K562 (cell line): ENCODE results near the gene DVL2. TPM values are rescaled to one million over a fixed set of nuclear protein-coding genes. Genes with fewer than 3 reads are reported as not detected.

Experiments used
- ATAC-seq: fragments of 200-7000 bp; cut with Tn5 transposase; 3 replicates; pipeline ENCODE4 v1.9.1; 2020; ENCODE audit warnings: moderate library complexity
- BruUV-seq: library from RNA; stranded (reverse); fragments of 400-500 nt; replicated peaks from 2 replicates; lab custom pipeline; 2021; lab: Mats Ljungman, UMichigan
- CTCF ChIA-PET: fragments of 300-600 bp; formaldehyde crosslinking; extraction: SDS; loops from one replicate; lab custom pipeline; 2021; ENCODE audit warnings: low intra/inter-chr PET ratio; lab: Yijun Ruan, JAX
- POLR2A ChIA-PET: fragments of 300-600, 350-650 bp; sonication (Branson Sonifier 250); formaldehyde crosslinking; extraction: SDS; loops from one replicate; lab custom pipeline; 2021; ENCODE audit warnings: antibody characterized with exemption, inconsistent platforms; lab: Yijun Ruan, JAX
- DNase-seq, 4 experiments: peaks; one replicate each; pipeline versions ENCODE4 v3.0.0 to v3.0.0-alpha.2; 2011 to 2018; ENCODE audit warnings: low spot score in 3 of 4, mixed read lengths in 3 of 4; ENCODE audit errors: extremely low read depth in 1 of 4
- FAIRE-seq: peaks from 2 replicates; lab custom pipeline; 2011; peaks lifted over from hg19 to GRCh38; lab: Jason Lieb, UNC
- H2AFZ ChIP-seq: 2 replicates; pipeline ENCODE4 v1.6.0; 2011; ENCODE audit warnings: low read depth, low read length, control low read depth, inconsistent platforms
- H3K27ac ChIP-seq: fragments of 200-600 bp; 3 replicates; pipeline ENCODE4 v1.8.0; 2011; ENCODE audit warnings: low read depth, mild to moderate bottlenecking, control low read depth, inconsistent platforms, low read length, moderate library complexity, mixed read lengths; ENCODE audit errors: extremely low read depth
- H3K27me3 ChIP-seq, 2 experiments: fragments of 300-600 bp in 1 of 2; 2 replicates in 1 of 2; 3 replicates in 1 of 2; pipeline versions ENCODE4 v1.6.0 to v1.8.0; 2011; ENCODE audit warnings: inconsistent platforms in 2 of 2, low read length in 2 of 2, mild to moderate bottlenecking in 1 of 2, mixed read lengths in 1 of 2, moderate library complexity in 1 of 2; ENCODE audit not compliant: control insufficient read depth in 2 of 2, insufficient read depth in 2 of 2
- H3K36me3 ChIP-seq: fragments of 300-600 bp; 3 replicates; pipeline ENCODE4 v1.8.0; 2011; ENCODE audit warnings: mild to moderate bottlenecking, low read length, inconsistent platforms; ENCODE audit not compliant: control insufficient read depth, insufficient read depth
- H3K4me1 ChIP-seq, 2 experiments: fragments of 200-600 bp in 1 of 2; replicated peaks in 1 of 2; 2 replicates in 1 of 2; 3 replicates in 1 of 2; pipeline versions ENCODE4 v1.5.1 to v1.8.0; 2011; ENCODE audit warnings: inconsistent platforms in 2 of 2, low read length in 2 of 2, mild to moderate bottlenecking in 1 of 2, mixed read lengths in 1 of 2, moderate library complexity in 1 of 2; ENCODE audit not compliant: control insufficient read depth in 2 of 2, insufficient read depth in 2 of 2
- H3K4me2 ChIP-seq: 2 replicates; pipeline ENCODE4 v1.6.1; 2011; ENCODE audit warnings: low read length, control low read depth, inconsistent platforms, mixed read lengths; ENCODE audit not compliant: insufficient read depth
- H3K4me3 ChIP-seq: fragments of 200-600 bp; sonication (generic), shearing (Covaris generic); 2 replicates; pipeline ENCODE4 v1.5.1; 2016; ENCODE audit warnings: control low read depth, inconsistent platforms
- H3K79me2 ChIP-seq: fragments of 200-600 bp; 3 replicates; pipeline ENCODE4 v1.8.0; 2011; ENCODE audit warnings: low read length, inconsistent platforms; ENCODE audit not compliant: control insufficient read depth, insufficient read depth
- H3K9ac ChIP-seq, 2 experiments: 2 replicates each; pipeline versions ENCODE4 v1.6.0 to v1.6.1; 2011; ENCODE audit warnings: low read depth in 2 of 2, low read length in 2 of 2, control low read depth in 1 of 2, inconsistent platforms in 1 of 2, mild to moderate bottlenecking in 1 of 2, mixed read lengths in 1 of 2; ENCODE audit not compliant: insufficient read depth in 1 of 2
- H3K9me1 ChIP-seq: one replicate; pipeline ENCODE4 v1.6.0; 2011; ENCODE audit warnings: inconsistent platforms, mild to moderate bottlenecking, low read length, moderate library complexity; ENCODE audit not compliant: control insufficient read depth, insufficient read depth
- H3K9me3 ChIP-seq: replicated peaks from 2 replicates; pipeline ENCODE4 v1.5.1; 2011; ENCODE audit warnings: low read depth, low read length, inconsistent platforms; ENCODE audit not compliant: control insufficient read depth, insufficient read depth
- H4K20me1 ChIP-seq: replicated peaks from 2 replicates; pipeline ENCODE4 v1.6.1; 2011; ENCODE audit warnings: low read length, inconsistent platforms, mixed read lengths; ENCODE audit not compliant: control insufficient read depth, insufficient read depth
- EP300 ChIP-seq: IDR thresholded peaks from 2 replicates; pipeline ENCODE4 v1.6.1; 2012; ENCODE audit warnings: low read length, improper control_type of control experiment
- KLF13 ChIP-seq: fragments of 450-650 bp; IDR thresholded peaks from 2 replicates; pipeline ENCODE4 v1.6.1; 2016; ENCODE audit warnings: missing genetic modification characterization, low read depth, mild to moderate bottlenecking, missing compliant biosample characterization, moderate library complexity, borderline replicate concordance
- MCM2 ChIP-seq: fragments of 450-650 bp; IDR thresholded peaks from 2 replicates; pipeline ENCODE4 v1.6.1; 2017; ENCODE audit warnings: low read depth, mild to moderate bottlenecking
- MLLT1 ChIP-seq, 2 experiments: fragments of 450-650 bp; IDR thresholded peaks; 2 replicates each; pipeline ENCODE4 v1.6.1; 2016
- POLR2H ChIP-seq: IDR thresholded peaks from 2 replicates; pipeline ENCODE4 v1.6.1; 2016; ENCODE audit warnings: missing genetic modification characterization, low read depth, mild to moderate bottlenecking, control low read depth, missing compliant biosample characterization, moderate library complexity
- RAD51 ChIP-seq: fragments of 450-650 bp; IDR thresholded peaks from 2 replicates; pipeline ENCODE4 v1.7.1; 2016; ENCODE audit warnings: low read depth, mild to moderate bottlenecking, borderline replicate concordance
- RBBP5 ChIP-seq: fragments of 200-600 bp; sonication (generic); IDR thresholded peaks from 2 replicates; pipeline ENCODE4 v1.6.1; 2012; ENCODE audit warnings: borderline replicate concordance, mild to moderate bottlenecking, low read length, control low read depth, inconsistent platforms; ENCODE audit not compliant: insufficient read depth, poor library complexity, severe bottlenecking
- RBM14 ChIP-seq: fragments of 200-400 bp; formaldehyde crosslinking; IDR thresholded peaks from 2 replicates; pipeline ENCODE4 v1.6.1; 2018; ENCODE audit warnings: low read depth, mild to moderate bottlenecking, low read length, moderate library complexity, borderline replicate concordance; ENCODE audit not compliant: insufficient read depth
- SMAD2 ChIP-seq: fragments of 150-350 bp; IDR thresholded peaks from 2 replicates; pipeline ENCODE4 v1.6.1; 2014; ENCODE audit warnings: low read depth, mild to moderate bottlenecking, low read length
- TAL1 ChIP-seq: fragments of 450-650 bp; IDR thresholded peaks from 2 replicates; pipeline ENCODE4 v1.6.1; 2016; ENCODE audit warnings: mild to moderate bottlenecking
- ZBTB11 ChIP-seq, 3 experiments: fragments of 200-800 bp in 1 of 3; fragments of 250-450 bp in 1 of 3; fragments of 450-650 bp in 1 of 3; sonication (Bioruptor Pico) in 1 of 3; sonication (Bioruptor generic) in 1 of 3; formaldehyde crosslinking in 1 of 3; IDR thresholded peaks; 2 replicates each; pipeline versions ENCODE4 v1.6.1 to v1.8.0; 2016 to 2022; ENCODE audit warnings: mild to moderate bottlenecking in 2 of 3, missing genetic modification characterization in 2 of 3, missing compliant biosample characterization in 1 of 3, moderate library complexity in 1 of 3
- ZNF143 ChIP-seq: sonication (generic); formaldehyde crosslinking; IDR thresholded peaks from 2 replicates; pipeline ENCODE4 v1.9.0; 2022; ENCODE audit warnings: mild to moderate bottlenecking, missing genetic modification reagents
- ZNF507 ChIP-seq: conservative IDR thresholded peaks from 2 replicates; pipeline ENCODE4 v1.6.1; 2017; ENCODE audit warnings: missing genetic modification characterization, missing compliant biosample characterization
- WGBS: fragments of 100-300 bp; shearing (Covaris generic); methylation state at CpG from one replicate; pipeline ENCODE4 v1.1.6; 2016; ENCODE audit warnings: low coverage, mixed read lengths; ENCODE audit not compliant: insufficient coverage; ENCODE audit errors: missing lambda C conversion rate; 5-methylcytosine and 5-hydroxymethylcytosine counted together
- in situ Hi-C: fragments of 300-500 bp; cut with MboI; formaldehyde crosslinking; loops from 4 replicates; pipeline ENCODE4 v1.15.0; 2018; ENCODE audit warnings: inconsistent platforms, mixed read lengths
- intact Hi-C: fragments of 100-400 bp; cut with micrococcal nuclease; formaldehyde crosslinking; loops from 2 replicates; pipeline ENCODE4 v1.14.2; 2022
- polyA plus RNA-seq, 8 experiments: library from polyadenylated mRNA; depleted of rRNA in 4 of 8; stranded (reverse) in 5 of 8; unstranded in 3 of 8; fragments of >200 nt; fragmentation: Nextera tagmentation in 2 of 8; fragmentation: Illumina TruSeq in 1 of 8; extraction: Ambion mirVana in 2 of 8; extraction: Trizol in 1 of 8; gene quantifications; 2 replicates each; pipeline versions ENCODE4 v1.2.1 to v1.2.3, GENCODE V29; 2011 to 2014; ENCODE audit warnings: inconsistent platforms in 1 of 8, missing spikeins in 1 of 8
- total RNA-seq, 7 experiments: library from RNA; depleted of rRNA in 6 of 7; stranded (reverse); fragments of >200 nt in 6 of 7; fragmentation: Illumina TruSeq in 2 of 7; extraction: Trizol in 2 of 7; gene quantifications; 2 replicates each; pipeline versions ENCODE4 v1.2.1 to v1.2.3, GENCODE V29; 2011 to 2021; ENCODE audit warnings: low replicate concordance in 1 of 7

Gene DVL2
- total and polyA plus RNA-seq, 9 of the 15 experiments (the other 6 are each of a cell fraction or from before 2014, with no cell fraction given): 1.3 to 49.5 (median 24.3) TPM

GRCh38 chr17:7252176-7253043 is 18.1 kb upstream of the DVL2 start, which contains the start of gene ELP5 (continued):
- TF ChIP-seq SMAD2 (no peak), EP300 (0 out of 2 replicates have a peak, but pooled peaks have one; percentile 1), POLR2H (peak; percentile 88), KLF13 (tag) (no peak)

- BruUV-seq: no TSS peak
- H2AFZ ChIP-seq: peak within 1 kb of the TSS; percentile 96
- ChIA-PET POLR2A (interaction anchor here (0.5 to 1.7 kb wide), 5 partner anchors 8 to 199 kb away, joined by 3 to 16 read pairs (median 3); partner anchors contain the start of genes GABARAP and PHF23), CTCF (interaction anchor here (0.6 kb wide), 1 partner anchor 55 kb away, joined by 3 read pairs; the partner anchor contains the start of gene EIF5A)
- peak; percentile 100 for FAIRE-seq
- no peaks in the 10 kb centered on the region for H3K9me3 ChIP-seq
- H3K27me3 ChIP-seq: no peaks in the 10 kb centered on the region
- H3K9me1 ChIP-seq: no peaks in the 10 kb centered on the region
- H3K4me2 ChIP-seq: peak within 1 kb of the TSS; percentile 98
- in situ Hi-C loops: no loop called here
- H3K27ac ChIP-seq: peak within 1 kb of the TSS; percentile 96
- peak within 1 kb of the TSS; percentile 97 to 98 for H3K9ac ChIP-seq
- H3K4me3 ChIP-seq: peak within 1 kb of the TSS; percentile 95
- peaks cover 48% of the 10 kb centered on the region for H3K36me3 ChIP-seq
- under 1% methylated on average over 17 of the region's 41 CpGs for WGBS
- H3K4me1 ChIP-seq: peaks cover 13 to 19% of the 10 kb centered on the region in 2 experiments; a peak in 4 of 5 replicates
- intact Hi-C loops: loop anchor here (2.0 kb wide), 1 partner anchor 13 kb away; the partner anchor contains the start of gene PHF23
- peaks cover 61% of the 10 kb centered on the region for H3K79me2 ChIP-seq
- peak; percentile 96 for ATAC-seq
- H4K20me1 ChIP-seq: no peaks in the 10 kb centered on the region
- DNase-seq: peak; percentile 73 to 97 (median 88)
- TF ChIP-seq MLLT1 (IDR thresholded peaks at IDR 0.05) (no peak), RAD51 (no peak), ZBTB11 (CRISPR knock-in tag; IDR thresholded peaks at IDR 0.05) (peak in 2 of 3 experiments; percentile 74 to 91; a peak in 4 of 6 replicates), ZNF507 (tag) (no peak), MCM2 (no peak), TAL1 (no peak), RBBP5 (peak; percentile 84), ZNF143 (CRISPR knock-in tag) (no peak), RBM14 (no peak)
Observed at GRCh38 chr17:7251661-7252175, 17.4 kb upstream of the DVL2 start, which contains the start of gene CTDNEP1. Gene CTDNEP1 (minus strand): TSS chr17:7251734. CDS start chr17:7251296, 438 bp downstream.
